Retinal pigment epithelial cell (primary cell): ENCODE data around the gene HRG.

Source experiments
- DNase-seq: peaks from one replicate; pipeline ENCODE4 v3.0.0-alpha.2; 2010; ENCODE audit warnings: low read depth
- H3K4me3 ChIP-seq: 2 replicates; pipeline ENCODE4 v1.5.1; 2011; ENCODE audit warnings: mild to moderate bottlenecking, low read length, control low read depth, moderate library complexity
- CTCF ChIP-seq: conservative IDR thresholded peaks from 2 replicates; pipeline ENCODE4 v1.5.1; 2011; ENCODE audit warnings: low read depth, low read length, control low read depth, inconsistent platforms

HRG gene

GRCh38 chr3:186638259-186638658, 27.6 kb upstream of the HRG start:
- no peak for DNase-seq
- TF ChIP-seq CTCF = no peak
- no peak overlapping the region for H3K4me3 ChIP-seq

GRCh38 chr3:186639778-186640472, 25.9 kb upstream of the HRG start, which contains the start of gene FETUB:
Gene FETUB (plus strand): TSS chr3:186640399. CDS start chr3:186640461, 62 bp downstream.
- no peak for DNase-seq
- TF ChIP-seq CTCF = no peak
- H3K4me3 ChIP-seq = no peak within 1 kb of the TSS

- no peak for DNase-seq
- TF ChIP-seq CTCF = no peak
- H3K4me3 ChIP-seq = no peak overlapping the region
Observed at GRCh38 chr3:186640473-186640818, 25.4 kb upstream of the HRG start.

- TF ChIP-seq CTCF = no peak
- no peak for DNase-seq
Observed at GRCh38 chr3:186640929-186641328, 24.9 kb upstream of the HRG start.

GRCh38 chr3:186642014-186642413, 23.8 kb upstream of the HRG start:
- TF ChIP-seq CTCF = no peak
- no peak for DNase-seq

More at GRCh38 chr3:186640929-186641328, 24.9 kb upstream of the HRG start:
- H3K4me3 ChIP-seq = no peak overlapping the region

GRCh38 chr3:186643493-186643892, 22.3 kb upstream of the HRG start:
- DNase-seq = no peak
- no peak for TF ChIP-seq CTCF
- H3K4me3 ChIP-seq = no peak overlapping the region

More at GRCh38 chr3:186642014-186642413, 23.8 kb upstream of the HRG start:
- H3K4me3 ChIP-seq = no peak overlapping the region

GRCh38 chr3:186644683-186645082, 21.1 kb upstream of the HRG start:
- no peak for DNase-seq
- H3K4me3 ChIP-seq = no peak overlapping the region
- TF ChIP-seq CTCF = no peak
